Ishikawa (cell line): ENCODE measurements around the gene DAND5.

Experiments
- CEBPB ChIP-seq: IDR thresholded peaks from 2 replicates; pipeline ENCODE4 v1.6.1; 2012
- CREB1 ChIP-seq: IDR thresholded peaks from 2 replicates; pipeline ENCODE4 v1.6.1; 2012; ENCODE audit warnings: low read depth
- EGR1 ChIP-seq: IDR thresholded peaks from 2 replicates; pipeline ENCODE4 v1.6.1; 2012
- EP300 ChIP-seq: IDR thresholded peaks from 2 replicates; pipeline ENCODE4 v1.6.1; 2012; ENCODE audit warnings: borderline replicate concordance
- FOXM1 ChIP-seq: IDR thresholded peaks from 2 replicates; pipeline ENCODE4 v1.6.1; 2012; ENCODE audit warnings: low read depth, borderline replicate concordance
- NFIC ChIP-seq: IDR thresholded peaks from 2 replicates; pipeline ENCODE4 v1.6.1; 2012
- TAF1 ChIP-seq: IDR thresholded peaks from 2 replicates; pipeline ENCODE4 v1.6.1; 2012; ENCODE audit warnings: low read depth, mild to moderate bottlenecking
- TCF12 ChIP-seq: IDR thresholded peaks from 2 replicates; pipeline ENCODE4 v1.6.1; 2012; ENCODE audit warnings: low read depth
- TEAD4 ChIP-seq: IDR thresholded peaks from 2 replicates; pipeline ENCODE4 v1.6.1; 2012
- TF ChIP-seq, protein P1 (sequence below): IDR thresholded peaks from 2 replicates; pipeline ENCODE4 v1.6.1; 2012
- TF ChIP-seq, protein P2 (sequence below): IDR thresholded peaks from 2 replicates; pipeline ENCODE4 v1.6.1; 2012
- TF ChIP-seq, protein P3 (sequence below): IDR thresholded peaks from 2 replicates; pipeline ENCODE4 v1.6.1; 2012; ENCODE audit warnings: low read depth, mild to moderate bottlenecking

DNA sequence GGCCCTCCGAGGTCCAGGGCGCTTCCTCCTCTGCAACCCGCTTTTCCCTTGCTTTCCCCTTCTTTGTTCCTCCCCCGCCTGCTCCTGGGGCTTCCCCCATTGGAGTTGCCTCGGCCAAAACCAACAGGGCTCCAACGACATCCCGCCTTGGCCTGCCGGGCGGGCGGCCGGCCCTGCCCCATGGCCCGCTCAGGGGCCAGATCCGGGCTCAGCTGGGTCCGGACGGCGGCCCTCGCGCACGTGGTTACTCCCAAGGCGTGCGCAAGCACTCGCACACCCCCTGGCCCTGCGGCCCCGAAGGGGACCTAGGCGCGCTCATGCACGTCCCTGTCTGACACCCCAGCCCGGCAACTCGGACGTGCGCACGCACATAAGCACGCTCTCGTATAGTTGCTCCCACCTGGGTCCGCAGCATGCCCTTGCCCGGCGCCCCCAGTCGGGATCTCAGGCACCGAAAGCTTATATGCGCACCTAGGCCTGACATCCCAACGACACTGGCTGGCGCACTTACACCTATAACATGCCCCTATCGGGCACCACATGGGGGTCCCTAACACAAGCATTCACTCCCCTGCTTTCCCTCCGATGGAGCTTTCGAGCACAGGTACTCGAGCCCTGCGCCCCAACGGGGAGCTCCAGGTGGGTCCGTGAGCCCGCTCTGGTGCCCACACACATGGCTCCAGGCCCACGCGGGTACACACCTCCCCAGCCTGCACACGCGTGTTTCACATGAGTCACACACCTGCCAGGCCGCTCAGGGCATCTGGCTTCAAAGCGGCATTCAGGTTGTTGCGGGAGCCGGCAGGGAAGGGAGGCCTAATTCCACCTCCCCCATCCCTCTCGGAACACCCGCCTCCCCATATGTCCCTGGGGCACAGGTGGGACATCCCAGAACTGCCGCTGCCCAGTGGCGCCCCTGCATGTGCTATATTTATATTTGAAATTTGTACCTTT, 40.9 kb downstream of the DAND5 start:
- TF ChIP-seq CEBPB (no peak), TAF1 (no peak), TCF12 (no peak), EGR1 (no peak), FOXM1 (no peak), EP300 (no peak), TEAD4 (no peak), NFIC (no peak), CREB1 (no peak)
- TF ChIP-seq, protein P1, sequence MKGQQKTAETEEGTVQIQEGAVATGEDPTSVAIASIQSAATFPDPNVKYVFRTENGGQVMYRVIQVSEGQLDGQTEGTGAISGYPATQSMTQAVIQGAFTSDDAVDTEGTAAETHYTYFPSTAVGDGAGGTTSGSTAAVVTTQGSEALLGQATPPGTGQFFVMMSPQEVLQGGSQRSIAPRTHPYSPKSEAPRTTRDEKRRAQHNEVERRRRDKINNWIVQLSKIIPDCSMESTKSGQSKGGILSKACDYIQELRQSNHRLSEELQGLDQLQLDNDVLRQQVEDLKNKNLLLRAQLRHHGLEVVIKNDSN: no peak
- TF ChIP-seq, protein P2, sequence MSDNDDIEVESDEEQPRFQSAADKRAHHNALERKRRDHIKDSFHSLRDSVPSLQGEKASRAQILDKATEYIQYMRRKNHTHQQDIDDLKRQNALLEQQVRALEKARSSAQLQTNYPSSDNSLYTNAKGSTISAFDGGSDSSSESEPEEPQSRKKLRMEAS: no peak
- TF ChIP-seq, protein P3, sequence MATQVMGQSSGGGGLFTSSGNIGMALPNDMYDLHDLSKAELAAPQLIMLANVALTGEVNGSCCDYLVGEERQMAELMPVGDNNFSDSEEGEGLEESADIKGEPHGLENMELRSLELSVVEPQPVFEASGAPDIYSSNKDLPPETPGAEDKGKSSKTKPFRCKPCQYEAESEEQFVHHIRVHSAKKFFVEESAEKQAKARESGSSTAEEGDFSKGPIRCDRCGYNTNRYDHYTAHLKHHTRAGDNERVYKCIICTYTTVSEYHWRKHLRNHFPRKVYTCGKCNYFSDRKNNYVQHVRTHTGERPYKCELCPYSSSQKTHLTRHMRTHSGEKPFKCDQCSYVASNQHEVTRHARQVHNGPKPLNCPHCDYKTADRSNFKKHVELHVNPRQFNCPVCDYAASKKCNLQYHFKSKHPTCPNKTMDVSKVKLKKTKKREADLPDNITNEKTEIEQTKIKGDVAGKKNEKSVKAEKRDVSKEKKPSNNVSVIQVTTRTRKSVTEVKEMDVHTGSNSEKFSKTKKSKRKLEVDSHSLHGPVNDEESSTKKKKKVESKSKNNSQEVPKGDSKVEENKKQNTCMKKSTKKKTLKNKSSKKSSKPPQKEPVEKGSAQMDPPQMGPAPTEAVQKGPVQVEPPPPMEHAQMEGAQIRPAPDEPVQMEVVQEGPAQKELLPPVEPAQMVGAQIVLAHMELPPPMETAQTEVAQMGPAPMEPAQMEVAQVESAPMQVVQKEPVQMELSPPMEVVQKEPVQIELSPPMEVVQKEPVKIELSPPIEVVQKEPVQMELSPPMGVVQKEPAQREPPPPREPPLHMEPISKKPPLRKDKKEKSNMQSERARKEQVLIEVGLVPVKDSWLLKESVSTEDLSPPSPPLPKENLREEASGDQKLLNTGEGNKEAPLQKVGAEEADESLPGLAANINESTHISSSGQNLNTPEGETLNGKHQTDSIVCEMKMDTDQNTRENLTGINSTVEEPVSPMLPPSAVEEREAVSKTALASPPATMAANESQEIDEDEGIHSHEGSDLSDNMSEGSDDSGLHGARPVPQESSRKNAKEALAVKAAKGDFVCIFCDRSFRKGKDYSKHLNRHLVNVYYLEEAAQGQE: no peak
